GM19395 (cell line): Measurements from ENCODE around the gene CIAO2B.

Experiments
- ATAC-seq: cut with Tn5 transposase; IDR thresholded peaks from one replicate; pipeline ENCODE4 v1.9.1; 2021; ENCODE audit warnings: mild to moderate bottlenecking, moderate library complexity; ENCODE audit not compliant: unreplicated experiment

CIAO2B gene

GRCh38 chr16:66888647-66889615 is 45.3 kb downstream of the CIAO2B start:
- ATAC-seq = no peak

GRCh38 chr16:66886914-66887313 is 47.3 kb downstream of the CIAO2B start:
- ATAC-seq = no peak

GRCh38 chr16:66886321-66886720 is 47.9 kb downstream of the CIAO2B start:
- ATAC-seq = no peak

GRCh38 chr16:66885491-66885890 is 48.7 kb downstream of the CIAO2B start:
- ATAC-seq = no peak

GRCh38 chr16:66882702-66883101 is 51.5 kb downstream of the CIAO2B start:
- ATAC-seq = no peak
